Measurements from ENCODE around the gene DMRTA1.

Gene DMRTA1

DNA sequence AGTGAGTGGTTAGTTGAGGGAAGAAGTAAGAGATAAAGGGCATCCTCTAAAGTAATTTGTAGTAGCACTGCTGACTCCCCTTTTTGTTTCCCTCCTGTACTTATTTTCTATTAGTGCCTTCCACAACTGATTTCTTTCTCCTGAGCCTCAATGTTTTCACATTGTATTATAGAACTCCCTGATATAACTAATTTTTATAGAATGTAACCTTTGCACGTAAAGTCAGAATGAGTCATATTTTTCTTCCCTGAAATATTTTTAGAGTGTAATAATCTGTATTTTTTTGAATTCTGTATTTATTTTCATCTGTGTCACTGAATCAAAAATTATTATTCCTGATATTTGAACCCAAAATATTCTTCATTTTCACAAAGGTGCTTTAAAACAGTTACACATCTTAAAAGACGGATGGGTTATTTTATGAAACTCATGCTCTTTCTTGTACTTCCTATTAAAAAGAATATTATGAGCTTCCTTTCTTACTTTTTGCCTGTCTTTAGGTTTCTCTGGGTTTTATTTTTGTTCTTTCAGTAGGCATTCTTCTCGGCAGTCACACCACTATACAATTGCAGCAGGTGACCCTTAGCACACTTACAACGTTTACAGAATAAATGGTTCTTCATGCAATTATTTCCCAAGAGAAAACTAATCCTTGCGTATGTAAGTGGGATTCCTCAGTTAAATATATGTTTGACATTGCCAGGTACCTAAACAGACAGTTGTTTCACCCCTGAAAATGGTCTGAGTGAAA, 30.5 kb upstream of the DMRTA1 start:
- no peak for ATAC-seq
- no peak for TF ChIP-seq CSDC2 (CRISPR knock-in tag; IDR thresholded peaks at IDR 0.05)
- TF ChIP-seq ZC3H10 (CRISPR knock-in tag; IDR thresholded peaks at IDR 0.05), result no peak
- TF ChIP-seq ZNF565 (CRISPR knock-in tag; conservative IDR thresholded peaks at IDR 0.05; ENCODE audit: low read depth), result no peak
- TF ChIP-seq ZNF8 (CRISPR knock-in tag; IDR thresholded peaks at IDR 0.05), result no peak
- TF ChIP-seq, protein P1, sequence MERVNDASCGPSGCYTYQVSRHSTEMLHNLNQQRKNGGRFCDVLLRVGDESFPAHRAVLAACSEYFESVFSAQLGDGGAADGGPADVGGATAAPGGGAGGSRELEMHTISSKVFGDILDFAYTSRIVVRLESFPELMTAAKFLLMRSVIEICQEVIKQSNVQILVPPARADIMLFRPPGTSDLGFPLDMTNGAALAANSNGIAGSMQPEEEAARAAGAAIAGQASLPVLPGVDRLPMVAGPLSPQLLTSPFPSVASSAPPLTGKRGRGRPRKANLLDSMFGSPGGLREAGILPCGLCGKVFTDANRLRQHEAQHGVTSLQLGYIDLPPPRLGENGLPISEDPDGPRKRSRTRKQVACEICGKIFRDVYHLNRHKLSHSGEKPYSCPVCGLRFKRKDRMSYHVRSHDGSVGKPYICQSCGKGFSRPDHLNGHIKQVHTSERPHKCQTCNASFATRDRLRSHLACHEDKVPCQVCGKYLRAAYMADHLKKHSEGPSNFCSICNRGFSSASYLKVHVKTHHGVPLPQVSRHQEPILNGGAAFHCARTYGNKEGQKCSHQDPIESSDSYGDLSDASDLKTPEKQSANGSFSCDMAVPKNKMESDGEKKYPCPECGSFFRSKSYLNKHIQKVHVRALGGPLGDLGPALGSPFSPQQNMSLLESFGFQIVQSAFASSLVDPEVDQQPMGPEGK (CRISPR knock-in tag; IDR thresholded peaks at IDR 0.05; ENCODE audit: borderline replicate concordance), result no peak

DNA sequence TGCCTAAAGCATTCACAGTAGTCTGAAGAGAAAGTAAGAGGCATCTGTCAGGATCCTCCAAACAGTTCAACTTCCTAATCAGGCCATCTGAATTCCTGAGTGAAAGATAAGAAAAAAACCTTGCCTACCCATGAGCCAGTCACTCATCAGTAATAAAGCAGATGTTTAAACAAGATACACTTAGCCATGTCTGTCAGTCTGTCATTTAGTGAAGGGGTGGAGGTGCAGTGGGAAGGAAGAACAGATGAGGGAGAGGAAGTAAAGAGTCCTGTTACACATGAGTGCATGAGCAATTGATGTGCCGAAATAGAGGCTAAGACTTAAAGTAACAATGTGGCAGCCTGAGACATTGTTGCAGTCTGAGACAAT, 29.9 kb upstream of the DMRTA1 start:
- TF ChIP-seq PPARA (CRISPR knock-in tag; IDR thresholded peaks at IDR 0.05; ENCODE audit: borderline replicate concordance) (no peak), RARB (CRISPR knock-in tag; IDR thresholded peaks at IDR 0.05) (no peak)
- no peak for ATAC-seq

DNA sequence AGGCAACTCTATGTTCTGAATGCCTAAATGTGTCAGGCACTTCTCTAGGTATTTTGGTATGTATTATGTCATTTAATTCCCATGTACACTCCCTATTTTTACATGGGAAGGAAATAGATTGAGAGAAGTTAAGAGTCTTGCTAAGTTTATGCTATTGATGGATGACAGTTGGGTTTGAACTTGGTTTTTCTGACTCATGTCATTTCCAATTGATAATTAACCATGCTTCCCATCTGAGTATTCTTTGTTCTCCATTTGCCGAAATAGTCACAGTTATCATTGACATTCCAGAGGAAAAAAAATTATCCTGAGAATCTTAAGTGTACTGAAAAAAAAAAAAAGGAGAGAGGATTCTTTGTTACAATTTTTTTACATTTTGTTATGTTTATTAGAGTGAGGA, 23.1 kb upstream of the DMRTA1 start:
- no peak for ATAC-seq
- TF ChIP-seq, protein P2, sequence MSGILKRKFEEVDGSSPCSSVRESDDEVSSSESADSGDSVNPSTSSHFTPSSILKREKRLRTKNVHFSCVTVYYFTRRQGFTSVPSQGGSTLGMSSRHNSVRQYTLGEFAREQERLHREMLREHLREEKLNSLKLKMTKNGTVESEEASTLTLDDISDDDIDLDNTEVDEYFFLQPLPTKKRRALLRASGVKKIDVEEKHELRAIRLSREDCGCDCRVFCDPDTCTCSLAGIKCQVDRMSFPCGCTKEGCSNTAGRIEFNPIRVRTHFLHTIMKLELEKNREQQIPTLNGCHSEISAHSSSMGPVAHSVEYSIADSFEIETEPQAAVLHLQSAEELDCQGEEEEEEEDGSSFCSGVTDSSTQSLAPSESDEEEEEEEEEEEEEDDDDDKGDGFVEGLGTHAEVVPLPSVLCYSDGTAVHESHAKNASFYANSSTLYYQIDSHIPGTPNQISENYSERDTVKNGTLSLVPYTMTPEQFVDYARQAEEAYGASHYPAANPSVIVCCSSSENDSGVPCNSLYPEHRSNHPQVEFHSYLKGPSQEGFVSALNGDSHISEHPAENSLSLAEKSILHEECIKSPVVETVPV (CRISPR knock-in tag; IDR thresholded peaks at IDR 0.05), result no peak
- no peak for TF ChIP-seq TCF4 (CRISPR knock-in tag; IDR thresholded peaks at IDR 0.05; ENCODE audit: borderline replicate concordance)
- no peak for TF ChIP-seq SNAI2 (CRISPR knock-in tag; IDR thresholded peaks at IDR 0.05)
- TF ChIP-seq ISL1 (CRISPR knock-in tag; IDR thresholded peaks at IDR 0.05), result no peak
- TF ChIP-seq TOX (CRISPR knock-in tag; IDR thresholded peaks at IDR 0.05; ENCODE audit: borderline replicate concordance), result no peak
- TF ChIP-seq ESRRG (CRISPR knock-in tag; IDR thresholded peaks at IDR 0.05), result no peak
- TF ChIP-seq, protein P3, sequence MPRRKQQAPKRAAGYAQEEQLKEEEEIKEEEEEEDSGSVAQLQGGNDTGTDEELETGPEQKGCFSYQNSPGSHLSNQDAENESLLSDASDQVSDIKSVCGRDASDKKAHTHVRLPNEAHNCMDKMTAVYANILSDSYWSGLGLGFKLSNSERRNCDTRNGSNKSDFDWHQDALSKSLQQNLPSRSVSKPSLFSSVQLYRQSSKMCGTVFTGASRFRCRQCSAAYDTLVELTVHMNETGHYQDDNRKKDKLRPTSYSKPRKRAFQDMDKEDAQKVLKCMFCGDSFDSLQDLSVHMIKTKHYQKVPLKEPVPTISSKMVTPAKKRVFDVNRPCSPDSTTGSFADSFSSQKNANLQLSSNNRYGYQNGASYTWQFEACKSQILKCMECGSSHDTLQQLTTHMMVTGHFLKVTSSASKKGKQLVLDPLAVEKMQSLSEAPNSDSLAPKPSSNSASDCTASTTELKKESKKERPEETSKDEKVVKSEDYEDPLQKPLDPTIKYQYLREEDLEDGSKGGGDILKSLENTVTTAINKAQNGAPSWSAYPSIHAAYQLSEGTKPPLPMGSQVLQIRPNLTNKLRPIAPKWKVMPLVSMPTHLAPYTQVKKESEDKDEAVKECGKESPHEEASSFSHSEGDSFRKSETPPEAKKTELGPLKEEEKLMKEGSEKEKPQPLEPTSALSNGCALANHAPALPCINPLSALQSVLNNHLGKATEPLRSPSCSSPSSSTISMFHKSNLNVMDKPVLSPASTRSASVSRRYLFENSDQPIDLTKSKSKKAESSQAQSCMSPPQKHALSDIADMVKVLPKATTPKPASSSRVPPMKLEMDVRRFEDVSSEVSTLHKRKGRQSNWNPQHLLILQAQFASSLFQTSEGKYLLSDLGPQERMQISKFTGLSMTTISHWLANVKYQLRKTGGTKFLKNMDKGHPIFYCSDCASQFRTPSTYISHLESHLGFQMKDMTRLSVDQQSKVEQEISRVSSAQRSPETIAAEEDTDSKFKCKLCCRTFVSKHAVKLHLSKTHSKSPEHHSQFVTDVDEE (CRISPR knock-in tag; IDR thresholded peaks at IDR 0.05), result no peak
- TF ChIP-seq ZNF70 (CRISPR knock-in tag; IDR thresholded peaks at IDR 0.05), result no peak

DNA sequence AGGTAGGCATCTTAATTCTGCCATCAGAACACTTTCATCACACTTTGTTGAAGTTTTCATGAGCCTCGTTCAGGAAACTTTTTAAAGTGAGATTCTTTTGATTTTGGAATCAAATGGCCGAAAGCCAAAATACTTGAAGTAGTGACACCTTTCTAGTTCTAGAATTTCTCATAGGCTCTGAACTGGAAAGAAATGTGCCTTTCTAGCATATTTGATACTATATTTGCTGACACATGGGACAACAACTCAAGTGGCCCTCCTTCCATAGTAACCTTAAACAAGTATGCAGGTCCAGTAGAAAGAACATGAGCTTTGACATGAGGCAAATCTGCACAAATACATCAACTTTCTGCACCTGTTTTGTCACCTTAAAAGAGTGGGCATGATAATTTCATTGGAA, 22.0 kb upstream of the DMRTA1 start:
- ATAC-seq, result no peak
- TF ChIP-seq, protein P1 (CRISPR knock-in tag; IDR thresholded peaks at IDR 0.05; ENCODE audit: borderline replicate concordance), result no peak
- TF ChIP-seq CSDC2 (CRISPR knock-in tag; IDR thresholded peaks at IDR 0.05) (no peak), ZFP30 (CRISPR knock-in tag; IDR thresholded peaks at IDR 0.05) (no peak), PPARA (CRISPR knock-in tag; IDR thresholded peaks at IDR 0.05; ENCODE audit: borderline replicate concordance) (no peak), ZNF8 (CRISPR knock-in tag; IDR thresholded peaks at IDR 0.05) (no peak)

DNA sequence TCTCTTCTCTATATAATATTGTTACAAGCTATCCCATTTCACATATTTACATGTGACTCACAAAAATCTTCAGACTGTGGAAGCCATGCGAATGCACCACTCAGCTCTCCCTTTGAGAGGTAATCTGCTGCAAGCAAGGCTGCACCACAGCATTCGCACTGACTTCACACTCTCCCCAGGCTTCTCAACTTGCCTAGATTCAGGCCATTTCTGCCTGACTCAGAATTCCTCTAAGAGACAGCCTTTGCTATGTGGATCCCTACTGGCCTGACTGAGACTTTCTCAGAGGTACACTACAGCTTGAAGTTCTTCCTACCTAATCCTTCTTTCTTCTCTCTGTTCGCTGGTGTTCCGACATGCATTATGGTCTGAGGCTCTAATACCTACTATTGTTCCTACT, 21.1 kb upstream of the DMRTA1 start:
- no peak for TF ChIP-seq ARNTL (CRISPR knock-in tag; IDR thresholded peaks at IDR 0.05; ENCODE audit: borderline replicate concordance, low read depth)
- ATAC-seq, result no peak
